DND-41 (cell line): Measurements from ENCODE around the gene HOXC6.

Experiments
- ATAC-seq: fragments of 200-7000 bp; cut with Tn5 transposase; 3 replicates; pipeline ENCODE4 v1.9.1; 2021; ENCODE audit warnings: low read depth; ENCODE audit not compliant: insufficient read depth
- DNase-seq: peaks from one replicate; pipeline ENCODE4 v3.0.0-alpha.2; 2020
- H2AFZ ChIP-seq: 2 replicates; pipeline ENCODE4 v1.6.0; 2012; ENCODE audit warnings: low read depth, low read length
- H3K27ac ChIP-seq: 2 replicates; pipeline ENCODE4 v1.5.1; 2012; ENCODE audit warnings: low read length, inconsistent platforms
- H3K27me3 ChIP-seq: fragments of 200-600 bp; sonication (generic); 2 replicates; pipeline ENCODE4 v1.6.0; 2012; ENCODE audit warnings: low read length, mild to moderate bottlenecking, inconsistent platforms; ENCODE audit not compliant: insufficient read depth, poor library complexity
- H3K36me3 ChIP-seq: 2 replicates; pipeline ENCODE4 v1.5.1; 2012; ENCODE audit warnings: low read length, inconsistent platforms; ENCODE audit not compliant: insufficient read depth
- H3K4me1 ChIP-seq: 2 replicates; pipeline ENCODE4 v1.5.1; 2012; ENCODE audit warnings: mild to moderate bottlenecking, low read length; ENCODE audit not compliant: insufficient read depth
- H3K4me2 ChIP-seq: 2 replicates; pipeline ENCODE4 v1.6.0; 2012; ENCODE audit warnings: mild to moderate bottlenecking, moderate library complexity, low read length, inconsistent platforms; ENCODE audit not compliant: insufficient read depth
- H3K4me3 ChIP-seq, 2 experiments: fragments of 200-600 bp in 1 of 2; shearing (Covaris generic) in 1 of 2; 2 replicates each; pipeline ENCODE4 v1.5.1; 2012 to 2016; ENCODE audit warnings: inconsistent platforms in 2 of 2, low read length in 2 of 2, mild to moderate bottlenecking in 2 of 2, low read depth in 1 of 2, moderate library complexity in 1 of 2
- H3K79me2 ChIP-seq: 2 replicates; pipeline ENCODE4 v1.6.0; 2012; ENCODE audit warnings: low read length, inconsistent platforms; ENCODE audit not compliant: insufficient read depth
- H3K9ac ChIP-seq: 2 replicates; pipeline ENCODE4 v1.6.0; 2012; ENCODE audit warnings: low read depth, mild to moderate bottlenecking, inconsistent platforms, low read length, moderate library complexity
- H3K9me3 ChIP-seq: 2 replicates; pipeline ENCODE4 v1.5.1; 2012; ENCODE audit warnings: low read length, moderate library complexity, mild to moderate bottlenecking, inconsistent platforms; ENCODE audit not compliant: insufficient read depth, severe bottlenecking
- H4K20me1 ChIP-seq: 2 replicates; pipeline ENCODE4 v1.6.0; 2012; ENCODE audit warnings: low read length; ENCODE audit not compliant: insufficient read depth
- EZH2 ChIP-seq: IDR thresholded peaks from 3 replicates; pipeline ENCODE4 v1.6.1; 2012; ENCODE audit warnings: borderline replicate concordance, low read depth, mild to moderate bottlenecking, moderate library complexity, low read length, inconsistent platforms; ENCODE audit not compliant: severe bottlenecking
- TF ChIP-seq, protein P1 (sequence below): IDR thresholded peaks from 2 replicates; pipeline ENCODE4 v1.5.1; 2012; ENCODE audit warnings: borderline replicate concordance, low read length, moderate library complexity, mild to moderate bottlenecking; ENCODE audit not compliant: poor library complexity, severe bottlenecking; ENCODE audit errors: extremely low read depth

The HOXC6 gene

DNA sequence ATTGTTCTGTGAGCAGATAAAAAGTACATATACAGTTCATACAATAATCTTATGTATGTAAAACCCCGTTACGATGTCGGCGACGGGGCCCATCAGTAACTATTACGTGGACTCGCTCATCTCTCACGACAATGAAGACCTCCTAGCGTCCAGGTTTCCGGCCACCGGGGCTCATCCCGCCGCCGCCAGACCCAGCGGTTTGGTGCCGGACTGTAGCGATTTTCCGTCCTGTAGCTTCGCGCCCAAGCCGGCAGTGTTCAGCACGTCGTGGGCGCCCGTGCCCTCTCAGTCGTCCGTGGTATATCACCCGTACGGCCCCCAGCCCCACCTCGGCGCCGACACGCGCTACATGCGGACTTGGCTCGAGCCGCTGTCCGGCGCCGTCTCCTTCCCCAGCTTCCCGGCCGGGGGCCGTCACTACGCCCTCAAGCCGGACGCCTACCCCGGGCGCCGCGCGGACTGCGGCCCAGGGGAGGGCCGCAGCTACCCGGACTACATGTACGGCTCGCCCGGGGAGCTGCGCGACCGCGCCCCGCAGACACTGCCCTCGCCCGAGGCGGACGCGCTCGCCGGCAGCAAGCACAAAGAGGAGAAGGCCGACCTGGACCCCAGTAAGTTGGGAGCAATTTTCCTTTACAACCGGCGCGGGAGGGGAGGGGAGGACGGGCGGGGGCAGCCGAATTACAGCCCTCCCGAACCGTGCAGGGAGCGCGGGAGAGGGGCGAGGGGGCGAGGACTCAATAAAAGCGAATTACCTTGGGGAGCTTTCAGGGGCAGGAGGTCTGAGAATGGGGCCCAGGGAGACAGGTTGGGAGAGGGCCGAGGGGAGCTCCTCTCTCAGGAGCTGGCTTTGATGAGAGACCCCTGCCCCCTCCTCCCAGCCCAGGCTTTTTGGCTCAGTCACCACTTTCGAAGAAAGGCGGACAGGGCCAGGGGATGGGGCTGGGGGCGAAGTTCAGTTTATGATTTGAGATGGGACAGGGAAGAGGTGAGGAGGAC lies 27.8 kb upstream of the HOXC6 start, which contains the start of gene HOXC9:
Gene HOXC9 (plus strand): TSS at position 46 of the 999 bp plus-strand sequence. CDS start 28 bp downstream, at position 74.
- H3K27ac ChIP-seq: no peak within 1 kb of the TSS
- no peak within 1 kb of the TSS for H2AFZ ChIP-seq
- no peak within 1 kb of the TSS for H3K4me3 ChIP-seq
- peaks cover 56% of the 10 kb centered on the region for H3K27me3 ChIP-seq
- TF ChIP-seq, protein P1, sequence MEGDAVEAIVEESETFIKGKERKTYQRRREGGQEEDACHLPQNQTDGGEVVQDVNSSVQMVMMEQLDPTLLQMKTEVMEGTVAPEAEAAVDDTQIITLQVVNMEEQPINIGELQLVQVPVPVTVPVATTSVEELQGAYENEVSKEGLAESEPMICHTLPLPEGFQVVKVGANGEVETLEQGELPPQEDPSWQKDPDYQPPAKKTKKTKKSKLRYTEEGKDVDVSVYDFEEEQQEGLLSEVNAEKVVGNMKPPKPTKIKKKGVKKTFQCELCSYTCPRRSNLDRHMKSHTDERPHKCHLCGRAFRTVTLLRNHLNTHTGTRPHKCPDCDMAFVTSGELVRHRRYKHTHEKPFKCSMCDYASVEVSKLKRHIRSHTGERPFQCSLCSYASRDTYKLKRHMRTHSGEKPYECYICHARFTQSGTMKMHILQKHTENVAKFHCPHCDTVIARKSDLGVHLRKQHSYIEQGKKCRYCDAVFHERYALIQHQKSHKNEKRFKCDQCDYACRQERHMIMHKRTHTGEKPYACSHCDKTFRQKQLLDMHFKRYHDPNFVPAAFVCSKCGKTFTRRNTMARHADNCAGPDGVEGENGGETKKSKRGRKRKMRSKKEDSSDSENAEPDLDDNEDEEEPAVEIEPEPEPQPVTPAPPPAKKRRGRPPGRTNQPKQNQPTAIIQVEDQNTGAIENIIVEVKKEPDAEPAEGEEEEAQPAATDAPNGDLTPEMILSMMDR: no peak
- no peak for TF ChIP-seq EZH2
- H4K20me1 ChIP-seq: no peaks in the 10 kb centered on the region
- no peak within 1 kb of the TSS for H3K9ac ChIP-seq
- H3K4me2 ChIP-seq: no peak within 1 kb of the TSS
- ATAC-seq (no peak), DNase-seq (no peak)
- peaks cover 12% of the 10 kb centered on the region for H3K4me1 ChIP-seq
- H3K9me3 ChIP-seq: no peaks in the 10 kb centered on the region
- no peaks in the 10 kb centered on the region for H3K79me2 ChIP-seq
- H3K36me3 ChIP-seq: no peaks in the 10 kb centered on the region

DNA sequence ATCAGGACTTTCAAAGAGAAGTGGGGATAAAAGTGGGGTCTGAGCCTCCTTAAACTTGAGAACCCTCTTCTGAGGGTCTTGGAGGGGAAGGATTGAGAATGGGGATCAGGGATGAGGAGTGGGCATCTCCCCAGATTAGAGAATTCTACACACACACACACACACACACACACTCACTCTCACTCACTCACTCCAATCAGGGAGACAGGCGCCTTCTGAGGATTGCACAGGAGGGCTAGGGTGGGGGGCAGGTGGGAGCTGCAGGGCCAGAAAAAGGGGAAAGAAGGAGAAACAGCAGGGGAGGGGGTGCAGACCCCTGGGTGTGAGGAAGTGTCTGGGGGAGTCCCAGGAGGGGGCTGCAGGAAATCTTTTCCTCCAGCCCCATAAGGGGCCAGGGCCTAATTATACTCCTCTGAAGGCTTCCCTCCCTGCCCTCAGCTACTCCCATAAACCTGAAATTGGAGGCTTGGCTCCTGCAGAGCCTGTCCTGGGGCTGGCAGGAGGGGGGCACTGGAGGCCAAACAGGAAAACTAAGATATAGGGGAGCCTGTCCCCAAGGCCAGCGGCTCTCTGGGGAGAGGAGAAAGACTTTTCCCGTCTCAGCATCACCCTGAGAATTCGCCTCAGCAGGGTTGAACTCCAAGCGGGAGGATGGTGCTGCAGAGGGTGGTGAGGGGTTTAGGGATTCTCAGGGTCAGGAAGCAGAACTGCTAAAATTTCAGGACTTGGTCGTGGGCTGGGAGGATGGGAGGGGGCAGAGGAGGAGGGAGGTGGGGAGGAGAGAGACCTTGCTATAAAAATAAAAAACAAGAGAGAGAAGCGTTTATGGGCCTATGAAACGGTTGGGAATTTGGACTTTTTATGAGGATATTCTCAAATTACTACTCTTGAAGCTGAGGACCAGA lies 26.7 kb upstream of the HOXC6 start:
- Histone ChIP-seq H4K20me1 (no peaks in the 10 kb centered on the region), H3K79me2 (no peaks in the 10 kb centered on the region), H3K27ac (no peak overlapping the region), H3K9ac (no peak overlapping the region), H3K4me1 (peaks cover 10% of the 10 kb centered on the region), H3K4me3 (no peak overlapping the region), H3K36me3 (no peaks in the 10 kb centered on the region), H3K4me2 (no peak overlapping the region), H3K9me3 (no peaks in the 10 kb centered on the region), H3K27me3 (peaks cover 56% of the 10 kb centered on the region), H2AFZ (no peak overlapping the region)
- ATAC-seq: no peak
- TF ChIP-seq, protein P1: no peak
- no peak for TF ChIP-seq EZH2
- no peak for DNase-seq

GRCh38 chr12:54002278-54002914 lies 25.8 kb upstream of the HOXC6 start:
- TF ChIP-seq, protein P1: no peak
- no peak for TF ChIP-seq EZH2
- Histone ChIP-seq H3K27me3 (peaks cover 63% of the 10 kb centered on the region), H3K27ac (no peak overlapping the region), H3K4me1 (peaks cover 8% of the 10 kb centered on the region), H3K4me2 (no peak overlapping the region), H3K9me3 (no peaks in the 10 kb centered on the region), H3K79me2 (no peaks in the 10 kb centered on the region), H3K9ac (no peak overlapping the region), H3K4me3 (no peak overlapping the region), H2AFZ (no peak overlapping the region; the same call in 1 of the 2 replicates), H3K36me3 (no peaks in the 10 kb centered on the region), H4K20me1 (no peaks in the 10 kb centered on the region)
- no peak for DNase-seq
- no peak for ATAC-seq
